Endometrial microvascular endothelial cells (primary cell): Measurements from ENCODE around the gene SCN4B. TPM values are rescaled to one million over a fixed set of nuclear protein-coding genes. Genes with fewer than 3 reads are reported as not detected.

ENCODE experiments used
- in situ Hi-C: cut with HindIII; loops from 2 replicates; pipeline ENCODE4 v1.10.0; 2017; ENCODE audit warnings: low sequenced_read_pairs, low pct_unique_long_range_greater_than_20kb; ENCODE audit errors: inconsistent ontology term
- total RNA-seq: library from RNA; depleted of rRNA; stranded (reverse); fragments of >200 nt; gene quantifications from one replicate; pipeline ENCODE4 v1.2.3, GENCODE V29; 2015; ENCODE audit errors: inconsistent ontology term

Gene SCN4B
- total RNA-seq, 1 donor from 2014 or later = under 0.01 TPM

DNA sequence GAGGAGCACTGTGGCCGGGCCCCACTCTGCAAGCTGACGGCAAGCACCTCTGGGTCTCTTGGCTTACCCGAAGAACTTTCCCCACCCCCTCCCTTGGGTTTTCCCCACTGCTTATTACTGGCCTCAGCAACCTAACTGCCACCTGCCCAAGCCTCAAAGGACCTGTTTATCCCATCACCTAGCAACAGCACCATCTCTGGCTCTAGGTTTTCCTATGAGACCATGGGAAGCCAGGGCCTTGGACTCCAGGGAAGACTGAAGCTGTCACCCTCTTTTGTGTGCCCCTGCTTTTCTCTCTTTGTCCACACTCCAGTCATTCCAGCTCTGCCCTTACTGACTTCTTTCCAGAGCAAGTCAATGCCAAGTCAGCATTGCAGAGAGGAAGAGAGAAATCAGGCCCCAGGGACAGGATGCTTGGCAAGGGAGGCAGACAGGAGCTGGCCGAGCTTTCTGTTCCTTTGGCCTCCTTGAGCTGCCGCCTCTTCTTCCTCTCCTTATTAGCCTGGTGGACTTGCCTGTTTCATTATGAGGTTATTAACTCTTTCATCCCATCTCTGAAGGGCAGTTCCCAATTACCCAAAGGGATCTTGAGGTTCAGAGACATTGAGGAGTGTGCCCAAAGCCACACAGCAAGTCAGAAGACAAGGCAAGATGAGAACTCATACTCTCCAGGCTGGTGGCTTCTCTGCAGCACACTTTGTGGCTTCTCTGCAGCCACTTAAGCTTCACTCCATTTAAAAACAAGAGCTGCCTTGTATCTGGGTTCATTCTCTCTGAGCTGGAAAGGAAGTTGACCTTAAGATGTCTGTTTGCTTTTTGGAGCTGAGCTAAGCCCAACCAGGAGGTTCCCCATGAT lies 65.5 kb downstream of the SCN4B start, which contains the start of gene SMIM35:
Gene SMIM35, minus strand, starts transcription at position 51 of the 856 bp plus-strand sequence. CDS start 206 bp downstream, outside the sequence.
- in situ Hi-C loops = no loop called here

GRCh38 chr11:118084656-118085055 lies 68.0 kb downstream of the SCN4B start:
- in situ Hi-C loops = no loop called here

- in situ Hi-C loops = no loop called here
Observed at GRCh38 chr11:118084247-118084646, 68.4 kb downstream of the SCN4B start.

Other genes with a start within 250 kb of the SCN4B start
- gene TMPRSS13, start 223.4 kb downstream of the SCN4B start, total RNA-seq = not detected
- not detected for gene IL10RA, start 166.4 kb downstream of the SCN4B start, total RNA-seq
- gene TMPRSS4, start 75.7 kb downstream of the SCN4B start, total RNA-seq = not detected
- not detected for gene SMIM35, start 65.9 kb downstream of the SCN4B start, total RNA-seq
- not detected for gene SCN2B, start 23.8 kb upstream of the SCN4B start, total RNA-seq
- not detected for gene JAML, start 72.2 kb upstream of the SCN4B start, total RNA-seq
- gene MPZL3, start 99.5 kb upstream of the SCN4B start, total RNA-seq = 10.3 TPM
- gene MPZL2, start 111.5 kb upstream of the SCN4B start, total RNA-seq = 618 TPM
- gene CD3E, start 151.9 kb upstream of the SCN4B start, total RNA-seq = not detected
- not detected for gene CD3D, start 189.9 kb upstream of the SCN4B start, total RNA-seq
- gene CD3G, start 191.5 kb upstream of the SCN4B start, total RNA-seq = not detected
- gene UBE4A, start 206.8 kb upstream of the SCN4B start, total RNA-seq = 53.0 TPM
- gene ATP5MG, start 248.8 kb upstream of the SCN4B start, total RNA-seq = 66.7 TPM